ENCODE data around the gene NR1D2.

The NR1D2 gene

DNA sequence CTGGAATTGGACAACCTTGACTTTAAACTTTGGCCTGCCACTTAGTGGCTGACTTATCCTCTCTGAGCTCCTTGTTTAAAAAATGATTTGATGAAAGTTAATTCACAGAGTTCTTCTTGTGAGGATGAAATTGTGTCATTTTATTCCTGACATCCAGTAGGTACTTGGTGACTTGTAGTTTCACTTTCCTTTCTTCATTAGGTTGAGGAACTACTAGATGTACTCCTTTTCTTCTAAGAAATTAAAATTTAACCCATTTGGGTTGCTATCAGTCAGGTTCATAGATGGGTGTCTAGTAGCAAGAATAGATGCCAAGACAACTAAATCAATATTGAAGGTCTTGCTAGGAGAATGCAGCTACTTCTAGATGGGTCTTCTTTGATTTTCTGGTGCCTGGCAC lies 5.2 kb downstream of the NR1D2 start:
- DNase-seq (ENCODE audit: low read depth, low spot score): no peak
- no peaks in the 10 kb centered on the region for H3K9me3 ChIP-seq (ENCODE audit: low read depth, low read length)
- no peaks in the 10 kb centered on the region for H3K36me3 ChIP-seq (ENCODE audit: insufficient read depth, low read length)
- no peak overlapping the region for H3K27ac ChIP-seq
- H3K9ac ChIP-seq (ENCODE audit: insufficient read length): no peak overlapping the region
- TF ChIP-seq POLR2AphosphoS5 (IDR thresholded peaks at IDR 0.05; ENCODE audit: borderline replicate concordance, low read depth, low read length): no peak
- no peak for TF ChIP-seq FOXP2 (optimal IDR thresholded peaks at IDR 0.05; ENCODE audit: control extremely low read depth, extremely low read length, insufficient read depth)
- TF ChIP-seq EZH2 (IDR thresholded peaks at IDR 0.05): no peak
- H3K4me3 ChIP-seq: no peak overlapping the region

GRCh38 chr3:23952646-23953045 lies 7.6 kb downstream of the NR1D2 start:
- no peaks in the 10 kb centered on the region for H3K36me3 ChIP-seq (ENCODE audit: insufficient read depth, low read length)
- H3K4me3 ChIP-seq: no peak overlapping the region
- DNase-seq (ENCODE audit: low read depth, low spot score): no peak
- TF ChIP-seq POLR2AphosphoS5 (IDR thresholded peaks at IDR 0.05; ENCODE audit: borderline replicate concordance, low read depth, low read length) (no peak), FOXP2 (optimal IDR thresholded peaks at IDR 0.05; ENCODE audit: control extremely low read depth, extremely low read length, insufficient read depth) (no peak), EZH2 (IDR thresholded peaks at IDR 0.05) (no peak)
- no peak overlapping the region for H3K9ac ChIP-seq (ENCODE audit: insufficient read length)
- no peaks in the 10 kb centered on the region for H3K9me3 ChIP-seq (ENCODE audit: low read depth, low read length)
- H3K27ac ChIP-seq: no peak overlapping the region

DNA sequence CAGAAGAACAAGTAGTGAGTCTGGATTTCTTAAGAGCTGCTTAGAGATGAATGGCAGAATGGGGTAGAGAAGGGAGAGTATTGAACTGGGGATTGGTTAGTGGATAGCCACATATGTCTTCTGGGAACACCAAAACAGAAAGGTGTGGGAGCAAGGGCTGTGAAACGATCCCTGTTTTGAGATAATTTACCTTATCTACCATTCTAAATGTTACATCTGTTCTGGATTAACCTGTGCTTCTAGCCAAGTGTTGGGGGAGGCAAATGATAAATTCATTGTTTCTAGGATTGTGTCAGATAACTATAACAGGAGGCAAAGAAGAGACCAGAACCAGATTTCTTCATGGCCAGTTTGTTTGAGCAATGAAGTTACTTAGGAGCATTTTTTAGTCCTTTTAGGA lies 8.4 kb downstream of the NR1D2 start:
- DNase-seq (ENCODE audit: low read depth, low spot score): no peak
- Histone ChIP-seq H3K9me3 (ENCODE audit: low read depth, low read length) (no peaks in the 10 kb centered on the region), H3K9ac (ENCODE audit: insufficient read length) (no peak overlapping the region), H3K36me3 (ENCODE audit: insufficient read depth, low read length) (no peaks in the 10 kb centered on the region), H3K4me3 (no peak overlapping the region), H3K27ac (no peak overlapping the region)
- TF ChIP-seq EZH2 (IDR thresholded peaks at IDR 0.05): no peak
- TF ChIP-seq FOXP2 (optimal IDR thresholded peaks at IDR 0.05; ENCODE audit: control extremely low read depth, extremely low read length, insufficient read depth): no peak
- TF ChIP-seq POLR2AphosphoS5 (IDR thresholded peaks at IDR 0.05; ENCODE audit: borderline replicate concordance, low read depth, low read length): no peak

GRCh38 chr3:23954144-23954543 lies 9.1 kb downstream of the NR1D2 start:
- H3K4me3 ChIP-seq: no peak overlapping the region
- TF ChIP-seq POLR2AphosphoS5 (IDR thresholded peaks at IDR 0.05; ENCODE audit: borderline replicate concordance, low read depth, low read length) (no peak), FOXP2 (optimal IDR thresholded peaks at IDR 0.05; ENCODE audit: control extremely low read depth, extremely low read length, insufficient read depth) (no peak), EZH2 (IDR thresholded peaks at IDR 0.05) (no peak)

GRCh38 chr3:23956701-23957100 lies 11.6 kb downstream of the NR1D2 start:
- no peak for DNase-seq (ENCODE audit: low read depth, low spot score)
- Histone ChIP-seq H3K36me3 (ENCODE audit: insufficient read depth, low read length) (no peaks in the 10 kb centered on the region), H3K4me3 (no peak overlapping the region), H3K27ac (no peak overlapping the region), H3K9me3 (ENCODE audit: low read depth, low read length) (no peaks in the 10 kb centered on the region), H3K9ac (ENCODE audit: insufficient read length) (no peak overlapping the region)
- no peak for TF ChIP-seq EZH2 (IDR thresholded peaks at IDR 0.05)
- TF ChIP-seq FOXP2 (optimal IDR thresholded peaks at IDR 0.05; ENCODE audit: control extremely low read depth, extremely low read length, insufficient read depth): no peak
- no peak for TF ChIP-seq POLR2AphosphoS5 (IDR thresholded peaks at IDR 0.05; ENCODE audit: borderline replicate concordance, low read depth, low read length)

More at GRCh38 chr3:23954144-23954543, 9.1 kb downstream of the NR1D2 start:
- no peaks in the 10 kb centered on the region for H3K9me3 ChIP-seq (ENCODE audit: low read depth, low read length)
- H3K27ac ChIP-seq: no peak overlapping the region
- H3K9ac ChIP-seq (ENCODE audit: insufficient read length): no peak overlapping the region
- no peaks in the 10 kb centered on the region for H3K36me3 ChIP-seq (ENCODE audit: insufficient read depth, low read length)
- DNase-seq (ENCODE audit: low read depth, low spot score): no peak

- Histone ChIP-seq H3K4me3 (no peak overlapping the region), H3K36me3 (ENCODE audit: insufficient read depth, low read length) (no peaks in the 10 kb centered on the region), H3K9ac (ENCODE audit: insufficient read length) (no peak overlapping the region), H3K9me3 (ENCODE audit: low read depth, low read length) (no peaks in the 10 kb centered on the region), H3K27ac (no peak overlapping the region)
- no peak for DNase-seq (ENCODE audit: low read depth, low spot score)
- no peak for TF ChIP-seq FOXP2 (optimal IDR thresholded peaks at IDR 0.05; ENCODE audit: control extremely low read depth, extremely low read length, insufficient read depth)
- TF ChIP-seq POLR2AphosphoS5 (IDR thresholded peaks at IDR 0.05; ENCODE audit: borderline replicate concordance, low read depth, low read length): no peak
- TF ChIP-seq EZH2 (IDR thresholded peaks at IDR 0.05): no peak
Measured at GRCh38 chr3:23959135-23959900, 14.2 kb downstream of the NR1D2 start.

DNA sequence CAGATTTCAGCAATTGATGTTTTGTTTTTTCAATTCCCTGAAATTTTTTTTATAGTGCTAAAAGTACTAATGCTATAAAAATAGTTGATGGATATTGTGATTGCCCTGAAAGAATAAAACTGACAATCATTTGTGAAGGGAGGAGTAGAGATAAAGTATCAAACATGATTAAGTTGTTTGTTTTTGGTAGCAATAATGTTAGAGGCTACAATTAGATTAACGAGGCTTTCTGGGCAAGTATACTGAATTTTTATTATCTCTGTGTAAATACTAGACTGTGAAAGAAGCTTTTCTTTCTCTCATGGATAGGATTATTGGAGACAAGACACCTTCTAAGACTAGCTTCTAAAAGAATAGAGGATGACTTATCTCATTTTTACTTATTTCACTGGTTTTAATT lies 15.6 kb downstream of the NR1D2 start:
- H3K9me3 ChIP-seq (ENCODE audit: low read depth, low read length): no peaks in the 10 kb centered on the region
- no peak overlapping the region for H3K4me3 ChIP-seq
- no peak overlapping the region for H3K9ac ChIP-seq (ENCODE audit: insufficient read length)
- no peak overlapping the region for H3K27ac ChIP-seq
- TF ChIP-seq FOXP2 (optimal IDR thresholded peaks at IDR 0.05; ENCODE audit: control extremely low read depth, extremely low read length, insufficient read depth) (no peak), POLR2AphosphoS5 (IDR thresholded peaks at IDR 0.05; ENCODE audit: borderline replicate concordance, low read depth, low read length) (no peak)
- no peak for DNase-seq (ENCODE audit: low read depth, low spot score)
- H3K36me3 ChIP-seq (ENCODE audit: insufficient read depth, low read length): no peaks in the 10 kb centered on the region

GRCh38 chr3:23961066-23961465 lies 16.0 kb downstream of the NR1D2 start:
- Histone ChIP-seq H3K27ac (no peak overlapping the region), H3K9me3 (ENCODE audit: low read depth, low read length) (no peaks in the 10 kb centered on the region), H3K9ac (ENCODE audit: insufficient read length) (no peak overlapping the region), H3K36me3 (ENCODE audit: insufficient read depth, low read length) (no peaks in the 10 kb centered on the region), H3K4me3 (no peak overlapping the region)
- no peak for DNase-seq (ENCODE audit: low read depth, low spot score)
- no peak for TF ChIP-seq EZH2 (IDR thresholded peaks at IDR 0.05)
- no peak for TF ChIP-seq FOXP2 (optimal IDR thresholded peaks at IDR 0.05; ENCODE audit: control extremely low read depth, extremely low read length, insufficient read depth)
- TF ChIP-seq POLR2AphosphoS5 (IDR thresholded peaks at IDR 0.05; ENCODE audit: borderline replicate concordance, low read depth, low read length): no peak

- Histone ChIP-seq H3K27ac (no peak overlapping the region), H3K36me3 (ENCODE audit: insufficient read depth, low read length) (no peaks in the 10 kb centered on the region), H3K4me3 (no peak overlapping the region), H3K9me3 (ENCODE audit: low read depth, low read length) (no peaks in the 10 kb centered on the region), H3K9ac (ENCODE audit: insufficient read length) (no peak overlapping the region)
- TF ChIP-seq POLR2AphosphoS5 (IDR thresholded peaks at IDR 0.05; ENCODE audit: borderline replicate concordance, low read depth, low read length) (no peak), FOXP2 (optimal IDR thresholded peaks at IDR 0.05; ENCODE audit: control extremely low read depth, extremely low read length, insufficient read depth) (no peak), EZH2 (IDR thresholded peaks at IDR 0.05) (no peak)
- no peak for DNase-seq (ENCODE audit: low read depth, low spot score)
Measured at GRCh38 chr3:23961913-23962312, 16.8 kb downstream of the NR1D2 start.

Data from SK-N-MC (cell line).